Measurements from ENCODE around the gene PPP1R15A.

GRCh38 chr19:48921721-48922500 lies 49.7 kb downstream of the PPP1R15A start:
- TF ChIP-seq CTCF (IDR thresholded peaks at IDR 0.05; ENCODE audit: low read length) (no peak), EZH2 (IDR thresholded peaks at IDR 0.05; ENCODE audit: borderline replicate concordance, low read length) (no peak)
